Panc1 (cell line): ENCODE measurements around the gene ABHD17A. TPM values are rescaled to one million over a fixed set of nuclear protein-coding genes. Genes with fewer than 3 reads are reported as not detected.
A peak's percentile ranks its signal among the peaks of the same experiment; 100 is the strongest.

Source experiments
- ATAC-seq: fragments of 200-7000 bp; cut with Tn5 transposase; 2 replicates; pipeline ENCODE4 v1.9.1; 2020; ENCODE audit warnings: mild to moderate bottlenecking, moderate library complexity
- BruUV-seq: library from RNA; stranded (reverse); fragments of 400-500 nt; replicated peaks from 2 replicates; lab custom pipeline; 2021; lab: Mats Ljungman, UMichigan
- CTCF ChIA-PET: fragments of 300-600 bp; sonication (Branson Sonifier 250); formaldehyde crosslinking; loops from one replicate; lab custom pipeline; 2022; ENCODE audit warnings: antibody characterized with exemption; lab: Charles Lee
- POLR2A ChIA-PET: fragments of 300-600 bp; sonication (Branson Sonifier 250); formaldehyde crosslinking; loops from one replicate; lab custom pipeline; 2022; ENCODE audit warnings: antibody characterized with exemption; lab: Charles Lee
- DNase-seq: peaks from one replicate; pipeline ENCODE4 v3.0.0-alpha.2; 2010; ENCODE audit warnings: low read depth, low spot score
- H3K27ac ChIP-seq: 2 replicates; pipeline ENCODE4 v1.5.1; 2011; ENCODE audit warnings: mild to moderate bottlenecking, low read length, inconsistent platforms
- H3K27me3 ChIP-seq: fragments of 200-500 bp; sonication (Bioruptor generic); 2 replicates; pipeline ENCODE4 v1.6.0; 2014; ENCODE audit warnings: low read length, inconsistent platforms; ENCODE audit not compliant: control insufficient read depth, insufficient read depth
- H3K36me3 ChIP-seq: fragments of 200-500 bp; sonication (Bioruptor generic); 2 replicates; pipeline ENCODE4 v1.5.1; 2014; ENCODE audit warnings: inconsistent platforms, mild to moderate bottlenecking, low read length, moderate library complexity; ENCODE audit not compliant: control insufficient read depth, insufficient read depth
- H3K4me1 ChIP-seq: 2 replicates; pipeline ENCODE4 v1.5.1; 2011; ENCODE audit warnings: inconsistent platforms, mild to moderate bottlenecking, low read length, moderate library complexity; ENCODE audit not compliant: control insufficient read depth, insufficient read depth
- H3K4me3 ChIP-seq, 2 experiments: 2 replicates each; pipeline ENCODE4 v1.5.1; 2011 to 2012; ENCODE audit warnings: low read depth in 2 of 2, low read length in 2 of 2, mild to moderate bottlenecking in 2 of 2, inconsistent platforms in 1 of 2, moderate library complexity in 1 of 2
- H3K9me3 ChIP-seq: fragments of 200-500 bp; sonication (Bioruptor generic); 2 replicates; pipeline ENCODE4 v1.5.1; 2014; ENCODE audit warnings: low read depth, mild to moderate bottlenecking, inconsistent platforms, low read length, moderate library complexity; ENCODE audit not compliant: control insufficient read depth, insufficient read depth
- CTCF ChIP-seq: fragments of 450-650 bp; IDR thresholded peaks from 2 replicates; pipeline ENCODE4 v1.5.1; 2017; ENCODE audit warnings: mild to moderate bottlenecking
- POLR2AphosphoS5 ChIP-seq: IDR thresholded peaks from 2 replicates; pipeline ENCODE4 v1.6.1; 2012; ENCODE audit warnings: mild to moderate bottlenecking, low read depth, low read length, moderate library complexity
- REST ChIP-seq, 2 experiments: IDR thresholded peaks; 2 replicates each; pipeline ENCODE4 v1.6.1; 2011 to 2012; ENCODE audit warnings: low read depth in 2 of 2, control low read depth in 1 of 2, low read length in 1 of 2, mild to moderate bottlenecking in 1 of 2, moderate library complexity in 1 of 2; ENCODE audit not compliant: insufficient read depth in 1 of 2
- SIN3A ChIP-seq: IDR thresholded peaks from 2 replicates; pipeline ENCODE4 v1.6.1; 2012; ENCODE audit warnings: low read depth, mild to moderate bottlenecking, low read length, moderate library complexity, borderline replicate concordance; ENCODE audit not compliant: insufficient read depth
- TCF7L2 ChIP-seq: IDR thresholded peaks from 2 replicates; pipeline ENCODE4 v1.6.1; 2011; ENCODE audit warnings: mild to moderate bottlenecking, low read depth, low read length, inconsistent platforms
- in situ Hi-C: cut with HindIII; loops from 2 replicates; pipeline ENCODE4 v1.10.0; 2016; ENCODE audit warnings: low sequenced_read_pairs, low pct_unique_long_range_greater_than_20kb
- intact Hi-C: fragments of 100-400 bp; cut with micrococcal nuclease; formaldehyde crosslinking; loops from one replicate; pipeline ENCODE4 v1.10.0; 2022; ENCODE audit not compliant: unreplicated experiment
- total RNA-seq: library from RNA; stranded (reverse); gene quantifications from one replicate; pipeline ENCODE4 v1.2.1, GENCODE V29; 2021; ENCODE audit not compliant: unreplicated experiment

Gene ABHD17A
- total RNA-seq, 1 experiment from 2014 or later, result 57.1 TPM

- ChIA-PET CTCF (interaction anchor here (0.6 kb wide), 1 partner anchor 16 kb away, joined by 7 read pairs; no protein-coding TSS in a partner anchor), POLR2A (no interaction called here)
- intact Hi-C loops, result no loop called here
- Histone ChIP-seq H3K27me3 (no peaks in the 10 kb centered on the region), H3K4me1 (peaks cover 26% of the 10 kb centered on the region), H3K9me3 (no peaks in the 10 kb centered on the region), H3K4me3 (peak overlapping the region; percentile 76 to 80), H3K36me3 (peaks cover 5% of the 10 kb centered on the region; the same call in 1 of the 2 replicates), H3K27ac (peak overlapping the region; percentile 69)
- no peak for DNase-seq
- in situ Hi-C loops, result no loop called here
- no peak for TF ChIP-seq POLR2AphosphoS5
- TF ChIP-seq REST (IDR thresholded peaks at IDR 0.05; ENCODE audit: insufficient read depth in 1 of 2, low read depth in 2 of 2, low read length in 1 of 2), result no peak
- TF ChIP-seq TCF7L2, result no peak
- no peak; the same call in 1 of the 2 replicates for TF ChIP-seq CTCF
- no peak for TF ChIP-seq SIN3A
- ATAC-seq, result no peak
- no TSS peak for BruUV-seq
Measured at GRCh38 chr19:1859331-1859781, 25.9 kb downstream of the ABHD17A start.

- peak overlapping the region in 1 of 2 experiments; percentile 76; a peak in 1 of 4 replicates for H3K4me3 ChIP-seq
- H3K27me3 ChIP-seq, result no peaks in the 10 kb centered on the region
- no peak for TF ChIP-seq POLR2AphosphoS5
- no peak for TF ChIP-seq CTCF
- no peak for TF ChIP-seq SIN3A
- TF ChIP-seq TCF7L2, result no peak
- no peak for TF ChIP-seq REST (IDR thresholded peaks at IDR 0.05; ENCODE audit: insufficient read depth in 1 of 2, low read depth in 2 of 2, low read length in 1 of 2)
- in situ Hi-C loops, result no loop called here
- DNase-seq, result no peak
- CTCF ChIA-PET, result interaction anchor here (0.6 kb wide), 1 partner anchor 15 kb away, joined by 7 read pairs; no protein-coding TSS in a partner anchor
- intact Hi-C loops, result no loop called here
- H3K36me3 ChIP-seq, result peaks cover 5% of the 10 kb centered on the region; the same call in 1 of the 2 replicates
- H3K27ac ChIP-seq, result peak overlapping the region; percentile 77; the same call in 1 of the 2 replicates
- ATAC-seq, result no peak
- POLR2A ChIA-PET, result no interaction called here
- BruUV-seq, result no TSS peak
- H3K9me3 ChIP-seq, result no peaks in the 10 kb centered on the region
- H3K4me1 ChIP-seq, result peaks cover 32% of the 10 kb centered on the region
Measured at GRCh38 chr19:1858412-1859081, 26.7 kb downstream of the ABHD17A start.
